HG03469 (cell line): Measurements from ENCODE around the gene NUP160.
A peak's percentile ranks its signal among the peaks of the same experiment; 100 is the strongest.
"Not testable (repeated sequence)": the region's sequence is repeated elsewhere in the genome, so short reads cannot be mapped to it uniquely, and the experiment has no call there.

ENCODE experiments used
- ATAC-seq: cut with Tn5 transposase; IDR thresholded peaks from one replicate; pipeline ENCODE4 v1.9.1; 2021; ENCODE audit warnings: mild to moderate bottlenecking, moderate library complexity, moderate number of reproducible peaks; ENCODE audit not compliant: unreplicated experiment

NUP160 gene

DNA sequence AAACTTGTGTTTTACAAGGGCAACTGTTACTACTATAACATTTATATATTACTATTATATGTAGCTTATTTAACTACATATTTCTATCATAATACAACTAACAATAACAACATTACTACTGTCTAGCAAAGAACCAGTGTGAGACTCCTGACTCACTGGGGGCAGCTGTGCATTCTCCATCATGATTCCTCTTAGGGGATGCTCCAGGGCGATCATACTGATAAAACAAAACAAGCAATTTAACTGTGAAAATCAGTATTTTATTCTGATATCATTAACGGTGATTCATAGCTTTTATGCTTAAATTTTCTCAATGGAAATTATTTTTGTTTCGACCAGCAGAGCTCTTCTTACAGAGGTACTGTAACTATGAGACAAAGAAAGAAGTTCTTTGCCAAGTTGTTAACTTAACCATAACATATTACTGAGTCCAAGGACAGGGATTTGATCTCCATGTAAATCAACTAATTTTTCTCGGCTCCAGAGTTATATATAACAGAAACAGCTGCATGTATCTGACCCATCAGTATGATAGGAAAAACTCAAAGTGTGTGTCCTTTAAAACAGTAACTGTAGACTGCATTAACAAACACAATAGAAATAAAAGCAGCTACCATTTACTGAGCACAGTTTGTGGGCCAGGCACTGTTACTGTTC lies 56.2 kb downstream of the NUP160 start:
- ATAC-seq, result no peak

DNA sequence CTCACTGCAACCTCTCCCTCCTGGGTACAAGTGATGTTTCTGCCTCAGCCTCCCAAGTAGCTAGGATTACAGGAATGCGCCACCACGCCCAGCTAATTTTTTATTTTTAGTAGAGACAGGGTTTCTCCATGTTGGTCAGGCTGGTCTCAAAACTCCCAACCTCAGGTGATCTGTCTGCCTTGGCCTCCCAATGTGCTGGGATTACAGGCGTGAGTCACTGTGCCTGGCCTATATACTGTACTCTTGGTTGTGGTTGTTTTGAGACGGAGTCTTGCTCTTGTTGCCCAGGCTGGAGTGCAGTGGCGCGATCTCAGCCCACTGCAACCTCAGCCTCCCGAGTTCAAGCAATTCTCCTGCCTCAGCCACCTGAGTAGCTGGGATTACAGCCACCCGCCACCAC lies 58.1 kb downstream of the NUP160 start:
- ATAC-seq, result not testable (repeated sequence)

DNA sequence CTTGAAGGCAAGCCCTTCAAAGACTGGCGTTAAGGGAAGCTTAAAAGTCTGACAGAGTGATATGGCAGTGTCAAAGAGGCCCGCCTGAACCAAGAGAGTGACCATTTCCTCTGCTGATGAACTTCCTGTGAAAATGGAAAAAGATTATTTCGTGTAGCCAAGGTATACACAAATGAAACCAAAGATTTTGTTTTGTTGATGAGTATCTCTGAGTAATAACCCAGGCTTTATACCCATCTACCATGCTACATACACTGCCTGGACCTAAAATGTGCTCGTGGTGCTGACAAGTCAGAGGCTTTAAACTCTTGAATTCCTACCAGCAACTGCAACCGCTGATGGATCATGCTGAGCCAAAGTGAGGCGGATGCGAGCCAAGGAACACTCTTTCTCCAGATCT lies 60.0 kb downstream of the NUP160 start:
- no peak for ATAC-seq

DNA sequence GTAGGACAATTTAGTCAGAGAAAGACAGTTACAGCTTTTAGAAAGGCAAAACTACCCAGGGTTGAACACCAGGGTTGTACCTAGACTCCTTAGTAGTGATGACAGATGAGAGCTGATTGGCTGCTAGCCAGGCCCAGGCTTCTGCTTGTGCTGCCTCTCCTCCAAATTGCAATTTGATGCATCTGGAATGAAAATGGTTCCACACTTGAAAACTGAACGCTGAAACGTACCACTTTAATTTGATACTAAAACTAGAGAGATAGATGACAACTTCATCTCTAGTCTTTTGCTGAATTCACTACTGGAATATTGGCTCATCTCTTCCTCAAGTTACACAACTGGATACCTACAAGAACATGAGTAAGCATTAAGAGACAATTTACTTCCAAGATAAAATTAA lies 61.8 kb downstream of the NUP160 start:
- no peak for ATAC-seq

DNA sequence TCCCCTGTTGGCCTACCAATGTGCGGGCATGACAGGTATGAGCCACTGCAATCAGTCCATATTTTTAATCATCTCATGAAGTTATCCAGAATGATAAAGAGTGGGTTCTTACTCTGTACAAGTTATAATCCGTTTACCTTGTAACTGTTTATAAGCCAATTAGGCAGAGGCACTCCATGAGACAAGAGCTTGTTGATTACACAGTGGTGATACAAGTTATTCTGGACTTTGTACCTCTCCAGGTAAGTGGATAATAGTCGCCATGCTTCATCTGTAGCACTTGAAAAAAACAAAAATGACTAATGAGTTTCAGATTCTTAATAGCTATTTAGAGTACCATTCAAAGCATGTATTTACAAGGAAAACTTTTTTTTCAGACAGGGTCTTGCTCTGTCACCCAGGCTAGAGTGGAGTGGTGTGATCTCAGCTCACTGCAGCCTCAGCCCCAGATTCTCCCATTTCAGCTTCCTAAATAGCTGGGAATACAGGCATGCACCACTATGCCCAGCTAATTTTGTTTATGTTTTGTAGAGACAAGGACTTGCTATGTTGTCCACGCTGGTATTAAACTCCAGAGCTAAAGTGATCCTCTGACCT lies 63.3 kb downstream of the NUP160 start:
- no peak for ATAC-seq

DNA sequence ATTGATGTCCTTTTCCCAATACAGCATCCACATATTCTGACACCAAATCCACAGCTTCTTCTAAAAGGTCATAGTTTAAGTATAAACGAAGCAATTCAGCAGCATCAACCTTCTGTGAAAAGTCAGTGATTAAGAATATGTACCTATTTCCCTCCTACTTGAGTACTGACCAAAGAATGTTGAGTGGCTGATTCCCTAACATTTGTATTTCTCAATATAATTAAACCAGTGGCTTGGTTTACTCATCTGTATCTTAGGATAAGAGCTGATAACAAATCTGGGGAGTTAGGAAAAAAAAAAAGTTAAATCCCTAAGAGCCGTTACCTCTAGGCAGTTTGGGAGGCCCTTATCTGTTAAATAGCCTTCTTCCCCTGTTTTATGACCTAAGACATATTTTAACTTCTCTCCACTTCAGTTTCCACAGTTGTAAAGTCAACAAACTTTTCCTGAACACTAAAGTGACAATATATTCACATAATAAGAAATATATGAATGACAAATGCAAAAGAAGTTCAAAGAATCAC lies 65.0 kb downstream of the NUP160 start:
- no peak for ATAC-seq

DNA sequence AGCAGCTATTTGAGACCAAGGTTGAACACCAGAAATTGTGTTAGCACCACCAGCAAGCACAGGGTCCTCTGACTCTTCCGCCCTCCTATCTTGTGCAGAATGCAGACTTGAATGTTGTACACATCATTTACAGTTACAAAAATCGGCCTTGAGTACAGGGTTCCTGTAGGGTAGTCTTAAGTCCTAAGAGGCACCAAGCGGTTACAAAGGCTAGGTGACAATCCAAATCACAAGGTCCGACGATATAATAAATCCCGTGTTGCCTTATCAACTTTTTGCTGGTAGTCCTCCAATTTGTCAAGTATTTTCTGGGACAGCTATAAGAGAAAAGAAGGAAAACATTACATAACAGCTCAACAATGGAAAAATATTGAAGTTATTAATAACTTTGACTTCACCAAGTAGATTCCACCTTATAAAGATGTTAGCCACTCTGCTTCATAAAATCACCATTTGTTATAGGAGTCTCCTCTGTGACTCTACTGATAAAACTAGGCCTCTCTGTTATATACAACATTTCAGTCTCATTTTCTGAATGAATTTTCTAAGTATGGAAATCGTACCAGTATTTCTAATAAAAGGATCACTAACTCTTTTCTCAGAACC lies 69.2 kb downstream of the NUP160 start:
- ATAC-seq, result no peak

DNA sequence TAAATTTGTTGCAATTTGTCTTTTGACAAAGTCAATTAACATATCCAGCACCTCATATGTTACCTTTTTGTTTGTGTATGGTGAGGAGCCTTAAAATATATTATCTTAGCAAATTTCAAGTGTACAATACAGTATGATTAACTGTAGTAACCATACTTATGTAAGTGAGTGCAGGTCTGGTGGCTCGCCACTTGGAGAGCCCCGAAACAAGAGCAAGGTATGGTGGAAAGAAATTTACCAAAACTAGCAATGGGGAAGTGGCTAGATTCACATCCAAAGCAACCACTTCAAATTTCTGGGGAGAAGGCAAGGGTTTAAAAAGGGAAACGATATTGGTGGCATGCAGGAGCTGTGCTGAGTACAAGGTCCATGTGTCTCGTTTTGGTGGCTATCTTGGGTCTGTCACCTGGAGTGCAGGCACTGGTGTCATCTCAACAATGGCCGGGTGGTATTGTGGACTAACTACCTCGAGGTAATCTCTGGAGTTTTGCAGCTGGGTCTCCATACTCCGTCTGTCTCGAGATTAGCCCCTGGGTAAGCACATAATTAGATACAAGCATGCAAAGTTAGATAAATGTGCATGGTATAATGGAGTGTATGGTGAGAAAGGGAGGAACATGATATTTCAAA lies 72.8 kb downstream of the NUP160 start:
- ATAC-seq, result no peak

DNA sequence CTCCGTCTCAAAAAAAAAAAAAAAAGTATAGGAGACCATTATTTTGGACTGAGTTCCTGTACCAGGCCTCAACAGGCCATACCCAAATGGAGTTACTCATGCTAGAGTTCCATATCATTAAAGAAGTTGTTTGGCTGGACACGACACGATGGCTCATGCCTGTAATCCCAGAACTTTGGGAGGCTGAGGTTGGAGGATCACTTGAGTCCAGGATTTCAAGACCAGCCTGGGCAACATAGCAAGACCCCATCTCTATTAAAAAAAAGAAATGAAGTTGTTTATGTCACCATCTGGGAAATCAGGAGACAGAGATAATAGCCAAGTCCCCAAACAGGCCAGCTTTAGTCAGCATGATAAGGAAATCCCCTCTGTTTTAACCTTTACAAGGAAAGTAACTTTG lies 74.3 kb downstream of the NUP160 start:
- no peak for ATAC-seq

DNA sequence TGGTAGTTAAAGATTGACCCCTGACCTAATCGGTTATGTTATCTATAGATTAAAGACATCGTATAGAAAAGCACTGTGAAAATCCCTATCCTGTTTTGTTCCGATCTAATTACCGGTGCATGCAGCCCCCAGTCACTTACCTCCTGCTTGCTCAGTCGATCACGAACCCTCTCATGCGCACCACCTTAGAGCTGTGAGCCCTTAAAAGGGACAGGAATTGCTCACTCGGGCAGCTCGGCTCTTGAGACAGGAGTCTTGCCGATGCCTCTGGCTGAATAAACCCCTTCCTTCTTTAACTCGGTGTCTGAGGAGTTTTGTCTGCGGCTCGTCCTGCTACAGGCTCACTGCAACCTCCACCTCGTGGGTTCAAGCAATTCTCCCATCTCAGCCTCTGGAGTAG lies 78.6 kb downstream of the NUP160 start:
- not testable (repeated sequence) for ATAC-seq

DNA sequence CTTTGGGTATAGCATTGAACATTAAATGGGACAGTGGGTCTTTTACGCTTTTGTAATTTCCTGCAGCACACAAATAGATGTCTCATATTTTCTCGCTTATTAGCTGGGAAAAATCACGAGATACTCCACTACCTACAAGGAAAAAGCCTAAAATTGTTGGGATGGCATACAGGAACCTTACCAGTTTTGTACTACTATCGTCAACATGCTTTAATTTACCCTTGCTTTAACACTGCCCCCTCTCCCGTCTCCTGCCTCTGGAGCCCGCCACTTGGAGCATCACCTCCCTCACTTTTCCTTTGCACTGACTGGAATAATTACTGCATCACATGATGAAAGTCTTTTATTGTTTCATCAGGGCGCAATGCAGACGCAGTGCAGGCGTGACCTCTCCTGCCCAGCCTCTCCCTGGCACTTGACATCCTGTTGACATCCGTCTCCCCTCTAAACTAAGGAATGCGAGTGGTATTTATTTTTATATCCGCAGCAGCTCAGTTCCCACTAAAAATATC lies 80.0 kb downstream of the NUP160 start:
- ATAC-seq, result no peak

DNA sequence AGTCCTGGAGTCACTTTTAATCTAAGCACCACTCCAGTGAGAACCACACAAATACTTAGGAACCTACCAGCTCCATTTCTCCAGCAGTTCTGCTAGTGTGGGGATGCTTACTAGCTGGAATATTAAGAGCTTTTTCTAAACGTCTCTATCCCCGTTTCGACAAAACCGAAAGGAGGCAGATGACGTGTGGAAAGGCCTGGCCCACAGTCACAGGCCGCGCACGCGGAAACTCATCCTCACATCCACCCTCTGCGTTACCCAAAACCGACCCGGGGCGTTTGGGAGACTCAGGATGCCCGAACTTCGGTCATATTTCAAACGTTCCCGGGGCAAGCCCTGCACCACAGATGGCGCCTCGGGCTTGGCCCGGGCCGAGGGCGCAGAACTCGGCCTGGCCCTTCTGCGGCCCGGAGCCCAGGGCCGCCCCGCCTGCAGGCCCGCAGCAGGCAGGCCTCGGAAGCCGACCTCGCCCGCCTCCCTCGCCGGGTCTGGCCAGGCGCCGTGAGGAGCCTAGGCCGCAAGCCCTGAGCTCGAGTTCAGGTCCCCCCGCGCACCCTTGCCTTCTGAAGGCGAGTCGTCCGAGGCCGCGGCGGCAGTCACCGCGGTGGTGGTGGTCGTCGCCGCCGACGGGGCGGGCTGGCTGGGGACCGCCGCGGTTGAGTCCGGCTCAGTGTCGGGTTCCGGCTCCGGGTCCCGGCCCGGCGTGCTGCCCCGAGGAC lies 81.5 kb downstream of the NUP160 start:
- peak; percentile 23 for ATAC-seq

DNA sequence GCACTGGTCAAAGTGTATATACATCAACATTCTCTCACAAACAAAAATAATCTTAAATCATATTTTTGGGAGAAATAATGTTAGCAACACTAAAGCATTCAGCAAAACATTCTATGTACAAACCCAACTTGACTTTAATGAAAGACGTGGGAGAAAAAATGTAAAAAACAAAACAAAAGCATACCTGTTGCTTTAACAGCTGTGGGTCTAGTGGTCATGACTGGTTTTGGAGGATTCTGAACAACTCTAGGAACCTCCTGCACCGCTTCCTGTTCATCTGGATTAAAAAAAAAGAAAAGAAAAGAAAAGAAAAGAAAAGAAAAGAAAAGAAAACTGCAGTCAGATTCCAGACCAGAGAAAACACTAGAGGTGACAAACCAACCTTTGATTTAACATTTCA lies 83.1 kb downstream of the NUP160 start:
- ATAC-seq, result no peak

DNA sequence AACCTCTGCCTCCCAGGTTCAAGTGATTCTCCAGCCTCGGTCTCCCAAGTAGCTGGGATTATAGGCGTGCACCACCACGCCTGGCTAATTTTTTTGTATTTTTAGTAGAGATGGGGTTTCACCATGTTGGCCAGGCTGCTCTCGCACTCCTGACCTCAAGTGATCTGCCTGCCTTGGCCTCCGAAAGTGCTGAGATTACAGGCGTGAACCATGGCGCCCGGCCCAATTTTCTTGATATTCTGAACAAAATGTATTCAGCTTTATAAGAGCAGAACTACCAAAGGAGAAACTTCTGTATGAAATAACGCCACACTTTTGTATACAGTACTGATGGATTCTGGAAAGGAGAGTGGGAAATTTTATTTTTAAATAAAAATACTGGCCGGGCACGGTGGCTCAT lies 88.9 kb downstream of the NUP160 start:
- ATAC-seq, result not testable (repeated sequence)

DNA sequence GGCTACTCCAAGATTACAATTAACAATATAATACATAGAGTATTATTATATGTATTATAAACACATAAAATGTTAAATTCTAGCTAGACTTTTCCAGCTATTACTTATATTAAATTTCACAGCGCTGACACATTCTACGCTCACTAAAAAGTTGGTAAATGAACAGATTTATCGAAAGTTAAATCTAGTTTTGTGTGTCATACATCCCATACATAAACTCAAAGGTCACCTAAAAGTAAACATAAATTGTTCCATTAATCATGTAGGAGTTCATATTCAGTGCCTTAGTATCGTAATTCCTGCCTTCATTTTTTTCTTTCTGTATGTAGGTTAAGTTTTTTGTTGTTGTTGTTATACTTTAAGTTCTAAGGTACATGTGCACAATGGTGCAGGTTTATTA lies 91.9 kb downstream of the NUP160 start:
- ATAC-seq, result no peak

DNA sequence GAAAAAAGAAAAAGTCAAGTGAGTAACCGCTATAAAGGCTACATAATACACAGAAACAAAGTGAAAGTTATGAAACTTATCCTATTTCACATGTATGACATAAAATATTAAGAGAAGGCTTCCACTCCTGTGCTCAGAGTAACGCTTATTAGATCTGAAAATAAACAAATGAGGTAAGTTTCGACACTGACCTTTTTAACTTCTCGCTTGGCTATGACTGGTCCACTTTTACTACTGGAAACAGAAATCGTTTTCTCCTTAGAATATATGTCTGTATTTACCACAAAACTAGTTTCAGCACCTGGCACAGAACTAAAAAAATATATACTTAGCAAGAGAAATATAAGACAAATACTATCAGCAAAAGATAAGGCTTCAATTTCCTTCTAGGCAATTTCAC lies 97.4 kb downstream of the NUP160 start:
- no peak for ATAC-seq

DNA sequence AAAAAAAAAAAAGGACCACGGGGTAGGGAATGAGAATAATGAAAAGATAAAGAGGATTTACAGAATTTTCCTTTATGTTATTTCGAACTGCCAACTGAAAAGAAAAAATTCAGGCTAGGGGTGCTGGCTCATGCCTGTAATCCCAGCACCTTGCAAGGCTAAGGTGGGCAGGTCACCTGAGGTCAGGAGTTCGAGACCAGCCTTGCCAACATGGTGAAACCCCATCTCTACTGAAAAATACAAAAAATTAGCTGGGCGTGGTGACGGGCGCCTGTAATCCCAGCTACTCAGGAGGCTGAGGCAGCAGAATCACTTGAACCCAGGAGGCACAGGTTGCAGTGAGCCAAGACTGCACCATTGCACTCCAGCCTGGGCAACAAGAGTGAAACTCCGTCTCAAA lies 105.7 kb downstream of the NUP160 start:
- not testable (repeated sequence) for ATAC-seq

DNA sequence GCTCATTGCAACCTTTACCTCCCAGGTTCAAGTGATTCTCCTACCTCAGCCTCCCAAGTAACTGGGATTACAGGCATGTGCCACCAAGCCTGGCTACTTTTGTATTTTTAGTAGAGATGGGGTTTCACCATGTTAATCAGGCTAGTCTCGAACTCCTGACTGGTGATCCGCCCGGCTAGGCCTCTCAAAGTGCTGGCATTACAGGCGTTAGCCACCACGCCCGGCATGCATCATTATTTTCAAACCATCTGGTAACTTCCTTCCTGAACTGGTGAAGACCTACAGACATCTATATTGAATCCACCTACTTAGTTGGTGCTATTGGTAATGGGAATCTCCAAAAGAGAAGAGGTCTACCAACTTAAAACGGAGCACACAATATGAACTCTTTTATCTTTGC lies 110.3 kb downstream of the NUP160 start:
- ATAC-seq, result not testable (repeated sequence)

DNA sequence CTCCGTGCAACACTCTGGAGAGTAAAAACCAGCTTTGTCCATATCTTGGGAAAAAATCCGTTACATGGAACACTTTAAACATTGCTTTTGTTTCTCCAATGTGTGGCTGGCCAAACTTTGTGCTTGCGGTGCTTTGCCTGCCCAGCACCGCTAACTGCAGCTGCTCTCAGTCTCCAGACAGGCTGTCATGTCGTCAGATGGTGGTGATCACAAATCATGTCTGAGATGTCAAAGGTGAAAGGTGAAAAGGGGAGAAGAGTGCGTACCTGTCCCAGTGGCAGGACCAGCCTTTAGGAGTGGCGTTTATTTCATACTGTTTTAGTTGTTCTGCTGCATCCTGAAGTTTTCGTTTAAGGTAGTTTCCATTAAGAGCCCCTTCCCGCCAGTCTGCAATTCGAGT lies 115.9 kb downstream of the NUP160 start:
- no peak for ATAC-seq

DNA sequence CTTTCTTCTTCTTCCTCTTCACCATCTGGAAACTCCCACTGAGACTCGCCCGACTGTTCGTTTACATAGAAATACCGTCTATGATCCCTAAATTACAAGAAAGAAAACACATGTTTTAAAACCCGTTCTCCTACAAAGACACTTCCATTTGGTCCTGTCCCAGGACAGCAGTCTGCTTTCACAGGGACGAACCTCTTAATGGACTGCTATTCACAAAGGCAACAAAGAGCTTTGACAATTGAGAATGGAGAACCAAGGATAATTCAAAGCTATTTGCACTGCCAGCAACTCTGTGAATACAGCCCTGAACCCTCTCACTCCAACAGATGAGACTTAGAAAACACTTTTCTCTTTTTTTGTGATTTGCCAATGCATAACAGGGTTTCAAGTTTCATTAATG lies 116.7 kb downstream of the NUP160 start:
- no peak for ATAC-seq
